GM12878 (cell line): ENCODE measurements around the gene C22orf15.
A peak's percentile ranks its signal among the peaks of the same experiment; 100 is the strongest.

Source experiments
- ATF7 ChIP-seq: fragments of 450-650 bp; IDR thresholded peaks from 2 replicates; pipeline ENCODE4 v1.6.1; 2016; ENCODE audit warnings: low read depth, mild to moderate bottlenecking
- RB1 ChIP-seq: fragments of 450-650 bp; formaldehyde crosslinking; IDR thresholded peaks from 2 replicates; pipeline ENCODE4 v1.6.1; 2017; ENCODE audit warnings: mild to moderate bottlenecking, borderline replicate concordance
- RELA ChIP-seq: fragments of 450-650 bp; IDR thresholded peaks from 2 replicates; pipeline ENCODE4 v1.8.0; 2014; ENCODE audit warnings: borderline replicate concordance; ENCODE audit not compliant: partially characterized antibody
- SP1 ChIP-seq: IDR thresholded peaks from one replicate; pipeline ENCODE4 v1.6.1; 2011; ENCODE audit warnings: low read depth, low read length
- TF ChIP-seq, protein P1 (sequence below), 3 experiments: IDR thresholded peaks in 2 of 3; conservative IDR thresholded peaks in 1 of 3; 2 replicates each; pipeline ENCODE4 v1.5.1; 2011; ENCODE audit warnings: low read depth in 3 of 3, low read length in 3 of 3, mild to moderate bottlenecking in 3 of 3, control low read depth in 2 of 3, moderate library complexity in 2 of 3, inconsistent platforms in 1 of 3, mixed read lengths in 1 of 3; ENCODE audit not compliant: control insufficient read depth in 2 of 3, insufficient read depth in 1 of 3; ENCODE audit errors: extremely low read depth in 1 of 3
- TF ChIP-seq, protein P2 (sequence below): fragments of 450-650 bp; IDR thresholded peaks from 2 replicates; pipeline ENCODE4 v1.6.1; 2017; ENCODE audit warnings: mild to moderate bottlenecking, moderate library complexity

DNA sequence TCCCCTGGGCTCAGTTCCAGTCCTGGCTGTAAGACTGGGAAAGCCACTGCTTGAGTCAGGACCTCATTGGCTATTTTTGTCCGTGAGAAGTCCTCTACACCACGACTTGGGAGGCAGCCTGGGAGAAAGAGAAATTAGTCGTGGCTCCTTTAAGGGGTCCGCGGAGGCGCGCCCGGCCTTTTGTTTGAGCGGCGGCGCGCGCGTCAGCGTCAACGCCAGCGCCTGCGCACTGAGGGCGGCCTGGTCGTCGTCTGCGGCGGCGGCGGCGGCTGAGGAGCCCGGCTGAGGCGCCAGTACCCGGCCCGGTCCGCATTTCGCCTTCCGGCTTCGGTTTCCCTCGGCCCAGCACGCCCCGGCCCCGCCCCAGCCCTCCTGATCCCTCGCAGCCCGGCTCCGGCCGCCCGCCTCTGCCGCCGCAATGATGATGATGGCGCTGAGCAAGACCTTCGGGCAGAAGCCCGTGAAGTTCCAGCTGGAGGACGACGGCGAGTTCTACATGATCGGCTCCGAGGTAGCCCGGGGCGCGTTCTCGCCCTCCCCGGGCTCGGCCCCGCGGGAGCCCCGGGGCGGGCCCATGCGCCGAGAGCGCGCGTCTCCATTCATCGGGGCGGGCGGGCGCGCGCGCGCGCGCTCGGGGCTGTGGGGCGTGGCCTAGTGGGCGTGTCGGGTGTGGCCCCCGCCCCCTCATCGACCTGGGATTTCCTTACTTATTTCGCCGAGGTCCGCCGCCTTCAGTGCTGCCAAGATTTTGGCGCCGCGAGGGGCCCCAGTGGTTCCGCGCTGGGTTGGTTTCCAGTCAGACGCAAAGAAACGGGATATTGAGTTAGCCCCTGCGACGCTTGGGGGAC is 24.2 kb downstream of the C22orf15 start, which contains the start of gene SMARCB1:
- TF ChIP-seq, protein P1, sequence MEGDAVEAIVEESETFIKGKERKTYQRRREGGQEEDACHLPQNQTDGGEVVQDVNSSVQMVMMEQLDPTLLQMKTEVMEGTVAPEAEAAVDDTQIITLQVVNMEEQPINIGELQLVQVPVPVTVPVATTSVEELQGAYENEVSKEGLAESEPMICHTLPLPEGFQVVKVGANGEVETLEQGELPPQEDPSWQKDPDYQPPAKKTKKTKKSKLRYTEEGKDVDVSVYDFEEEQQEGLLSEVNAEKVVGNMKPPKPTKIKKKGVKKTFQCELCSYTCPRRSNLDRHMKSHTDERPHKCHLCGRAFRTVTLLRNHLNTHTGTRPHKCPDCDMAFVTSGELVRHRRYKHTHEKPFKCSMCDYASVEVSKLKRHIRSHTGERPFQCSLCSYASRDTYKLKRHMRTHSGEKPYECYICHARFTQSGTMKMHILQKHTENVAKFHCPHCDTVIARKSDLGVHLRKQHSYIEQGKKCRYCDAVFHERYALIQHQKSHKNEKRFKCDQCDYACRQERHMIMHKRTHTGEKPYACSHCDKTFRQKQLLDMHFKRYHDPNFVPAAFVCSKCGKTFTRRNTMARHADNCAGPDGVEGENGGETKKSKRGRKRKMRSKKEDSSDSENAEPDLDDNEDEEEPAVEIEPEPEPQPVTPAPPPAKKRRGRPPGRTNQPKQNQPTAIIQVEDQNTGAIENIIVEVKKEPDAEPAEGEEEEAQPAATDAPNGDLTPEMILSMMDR (IDR thresholded peaks at IDR 0.05 in 2 of 3, conservative IDR thresholded peaks at IDR 0.05 in 1 of 3; ENCODE audit: control insufficient read depth in 2 of 3, extremely low read depth in 1 of 3, insufficient read depth in 1 of 3, low read depth in 3 of 3, low read length in 3 of 3): peak in 1 of 3 experiments; percentile 22; a peak in 2 of 6 replicates
- TF ChIP-seq, protein P2, sequence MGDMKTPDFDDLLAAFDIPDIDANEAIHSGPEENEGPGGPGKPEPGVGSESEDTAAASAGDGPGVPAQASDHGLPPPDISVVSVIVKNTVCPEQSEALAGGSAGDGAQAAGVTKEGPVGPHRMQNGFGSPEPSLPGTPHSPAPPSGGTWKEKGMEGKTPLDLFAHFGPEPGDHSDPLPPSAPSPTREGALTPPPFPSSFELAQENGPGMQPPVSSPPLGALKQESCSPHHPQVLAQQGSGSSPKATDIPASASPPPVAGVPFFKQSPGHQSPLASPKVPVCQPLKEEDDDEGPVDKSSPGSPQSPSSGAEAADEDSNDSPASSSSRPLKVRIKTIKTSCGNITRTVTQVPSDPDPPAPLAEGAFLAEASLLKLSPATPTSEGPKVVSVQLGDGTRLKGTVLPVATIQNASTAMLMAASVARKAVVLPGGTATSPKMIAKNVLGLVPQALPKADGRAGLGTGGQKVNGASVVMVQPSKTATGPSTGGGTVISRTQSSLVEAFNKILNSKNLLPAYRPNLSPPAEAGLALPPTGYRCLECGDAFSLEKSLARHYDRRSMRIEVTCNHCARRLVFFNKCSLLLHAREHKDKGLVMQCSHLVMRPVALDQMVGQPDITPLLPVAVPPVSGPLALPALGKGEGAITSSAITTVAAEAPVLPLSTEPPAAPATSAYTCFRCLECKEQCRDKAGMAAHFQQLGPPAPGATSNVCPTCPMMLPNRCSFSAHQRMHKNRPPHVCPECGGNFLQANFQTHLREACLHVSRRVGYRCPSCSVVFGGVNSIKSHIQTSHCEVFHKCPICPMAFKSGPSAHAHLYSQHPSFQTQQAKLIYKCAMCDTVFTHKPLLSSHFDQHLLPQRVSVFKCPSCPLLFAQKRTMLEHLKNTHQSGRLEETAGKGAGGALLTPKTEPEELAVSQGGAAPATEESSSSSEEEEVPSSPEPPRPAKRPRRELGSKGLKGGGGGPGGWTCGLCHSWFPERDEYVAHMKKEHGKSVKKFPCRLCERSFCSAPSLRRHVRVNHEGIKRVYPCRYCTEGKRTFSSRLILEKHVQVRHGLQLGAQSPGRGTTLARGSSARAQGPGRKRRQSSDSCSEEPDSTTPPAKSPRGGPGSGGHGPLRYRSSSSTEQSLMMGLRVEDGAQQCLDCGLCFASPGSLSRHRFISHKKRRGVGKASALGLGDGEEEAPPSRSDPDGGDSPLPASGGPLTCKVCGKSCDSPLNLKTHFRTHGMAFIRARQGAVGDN: peak; percentile 57
- peak; percentile 18 for TF ChIP-seq RELA
- TF ChIP-seq ATF7: peak; percentile 98
- peak; percentile 5 for TF ChIP-seq SP1
- peak; percentile 42; the same call in 1 of the 2 replicates for TF ChIP-seq RB1
